GM18861 (cell line): ENCODE results near the gene OR52N4.
"Not testable (repeated sequence)": the region's sequence is repeated elsewhere in the genome, so short reads cannot be mapped to it uniquely, and the experiment has no call there.

ENCODE experiments used
- ATAC-seq: cut with Tn5 transposase; IDR thresholded peaks from one replicate; pipeline ENCODE4 v1.9.1; 2021; ENCODE audit not compliant: unreplicated experiment

Gene OR52N4

GRCh38 chr11:5753943-5754342 lies at the start of gene OR52N4:
Gene OR52N4 (plus strand): TSS chr11:5754243. CDS start chr11:5754741, 498 bp downstream.
- ATAC-seq = no peak

GRCh38 chr11:5705688-5706087 lies 48.4 kb upstream of the OR52N4 start:
- ATAC-seq = no peak

- ATAC-seq = no peak
Measured at GRCh38 chr11:5712507-5712906, 41.5 kb upstream of the OR52N4 start.

- no peak for ATAC-seq
Measured at GRCh38 chr11:5713695-5714094, 40.3 kb upstream of the OR52N4 start.

- ATAC-seq = not testable (repeated sequence)
Measured at GRCh38 chr11:5716518-5716917, 37.5 kb upstream of the OR52N4 start.

GRCh38 chr11:5719703-5720495 lies 34.1 kb upstream of the OR52N4 start:
- no peak for ATAC-seq

- no peak for ATAC-seq
Measured at GRCh38 chr11:5722622-5723021, 31.4 kb upstream of the OR52N4 start.

- no peak for ATAC-seq
Measured at GRCh38 chr11:5726351-5726750, 27.7 kb upstream of the OR52N4 start.

GRCh38 chr11:5727691-5728090 lies 26.4 kb upstream of the OR52N4 start:
- no peak for ATAC-seq

GRCh38 chr11:5736396-5736795 lies 17.6 kb upstream of the OR52N4 start, which contains the start of gene OR56B1:
Gene OR56B1 (plus strand): TSS chr11:5736448. CDS start chr11:5736517, 69 bp downstream.
- no peak for ATAC-seq

GRCh38 chr11:5737091-5737490 lies 17.0 kb upstream of the OR52N4 start:
- ATAC-seq = no peak

GRCh38 chr11:5737670-5738392 lies 16.2 kb upstream of the OR52N4 start:
- no peak for ATAC-seq

- ATAC-seq = no peak
Measured at GRCh38 chr11:5738431-5738830, 15.6 kb upstream of the OR52N4 start.

GRCh38 chr11:5746614-5747013 lies 7.4 kb upstream of the OR52N4 start:
- no peak for ATAC-seq

- no peak for ATAC-seq
Measured at GRCh38 chr11:5749836-5750235, 4.2 kb upstream of the OR52N4 start.

- ATAC-seq = no peak
Measured at GRCh38 chr11:5767056-5767455, 13.0 kb downstream of the OR52N4 start.

- ATAC-seq = no peak
Measured at GRCh38 chr11:5783255-5783654, 29.2 kb downstream of the OR52N4 start, which contains the start of gene OR52N5. Gene OR52N5 (minus strand): TSS chr11:5783355. CDS start chr11:5778634, 4,721 bp downstream.

- ATAC-seq = no peak
Measured at GRCh38 chr11:5791165-5791564, 37.1 kb downstream of the OR52N4 start, which contains the start of gene OR52N1. Gene OR52N1 (minus strand): TSS chr11:5791265. CDS start chr11:5788816, 2,449 bp downstream.

GRCh38 chr11:5796541-5796940 lies 42.5 kb downstream of the OR52N4 start:
- ATAC-seq = no peak

GRCh38 chr11:5803982-5804381 lies 49.9 kb downstream of the OR52N4 start:
- ATAC-seq = no peak
